DOHH2 (cell line): ENCODE data around the gene EZH1.

ENCODE experiments used
- H3F3A ChIP-seq: fragments of 200-600 bp; sonication (generic), shearing (Covaris generic); 2 replicates; pipeline ENCODE4 v1.6.0; 2016; ENCODE audit warnings: antibody characterized with exemption, mild to moderate bottlenecking; ENCODE audit not compliant: control insufficient read depth, insufficient read depth
- H3K27ac ChIP-seq: fragments of 200-600 bp; sonication (generic); 2 replicates; pipeline ENCODE4 v1.5.1; 2014; ENCODE audit warnings: low read depth, mild to moderate bottlenecking, low read length, moderate library complexity
- H3K27me3 ChIP-seq: fragments of 200-600 bp; sonication (generic); 2 replicates; pipeline ENCODE4 v1.6.1; 2014; ENCODE audit warnings: mild to moderate bottlenecking, low read length, mixed read lengths; ENCODE audit not compliant: control insufficient read depth
- H3K36me3 ChIP-seq: fragments of 200-600 bp; sonication (generic); 2 replicates; pipeline ENCODE4 v1.6.1; 2014; ENCODE audit warnings: mild to moderate bottlenecking, low read length, moderate library complexity, mixed read lengths; ENCODE audit not compliant: control insufficient read depth
- H3K4me1 ChIP-seq: fragments of 200-600 bp; sonication (generic); 2 replicates; pipeline ENCODE4 v1.6.1; 2014; ENCODE audit warnings: mild to moderate bottlenecking, low read length, mixed read lengths; ENCODE audit not compliant: control insufficient read depth
- H3K4me2 ChIP-seq: fragments of 200-600 bp; sonication (generic); 2 replicates; pipeline ENCODE4 v1.6.0; 2014; ENCODE audit warnings: mild to moderate bottlenecking, low read length, moderate library complexity
- H3K4me3 ChIP-seq: fragments of 200-600 bp; sonication (generic); 2 replicates; pipeline ENCODE4 v1.5.1; 2014; ENCODE audit warnings: mild to moderate bottlenecking, low read length, mixed read lengths
- H3K79me2 ChIP-seq: fragments of 200-600 bp; sonication (generic); 2 replicates; pipeline ENCODE4 v1.6.1; 2014; ENCODE audit warnings: mild to moderate bottlenecking, low read length, mixed read lengths; ENCODE audit not compliant: control insufficient read depth
- H3K9me2 ChIP-seq: fragments of 200-600 bp; sonication (generic); replicated peaks from 2 replicates; pipeline ENCODE4 v1.6.1; 2014; ENCODE audit warnings: mild to moderate bottlenecking, low read length, mixed read lengths; ENCODE audit not compliant: control insufficient read depth
- H3K9me3 ChIP-seq: fragments of 200-600 bp; sonication (generic); 2 replicates; pipeline ENCODE4 v1.6.1; 2014; ENCODE audit warnings: antibody characterized with exemption, low read length, mixed read lengths; ENCODE audit not compliant: control insufficient read depth, insufficient read depth
- H4K20me1 ChIP-seq: fragments of 200-600 bp; sonication (generic); 2 replicates; pipeline ENCODE4 v1.6.0; 2014; ENCODE audit warnings: low read depth, mild to moderate bottlenecking, antibody characterized with exemption, low read length, moderate library complexity; ENCODE audit not compliant: control insufficient read depth, insufficient read depth
- EZH2phosphoT487 ChIP-seq: fragments of 200-600 bp; sonication (generic); IDR thresholded peaks from 2 replicates; pipeline ENCODE4 v1.6.1; 2017; ENCODE audit warnings: borderline replicate concordance, mild to moderate bottlenecking, antibody characterized with exemption, low read length, moderate library complexity, mixed read lengths
- TF ChIP-seq, protein P1 (sequence below): fragments of 200-600 bp; sonication (generic); IDR thresholded peaks from one replicate; pipeline ENCODE4 v1.5.1; 2014; ENCODE audit warnings: antibody characterized with exemption, mild to moderate bottlenecking, low read depth, low read length; ENCODE audit not compliant: poor library complexity, severe bottlenecking

EZH1 gene

GRCh38 chr17:42760652-42761581 is 16.1 kb upstream of the EZH1 start, which contains the start of gene RAMP2:
RAMP2 (plus strand) TSS chr17:42761227; CDS start chr17:42761262, 35 bp downstream.
- Histone ChIP-seq H3K4me1 (peaks cover 19% of the 10 kb centered on the region), H3K36me3 (no peaks in the 10 kb centered on the region), H4K20me1 (no peaks in the 10 kb centered on the region), H3K4me2 (no peak within 1 kb of the TSS), H3K79me2 (no peaks in the 10 kb centered on the region), H3K9me2 (no peaks in the 10 kb centered on the region), H3K4me3 (no peak within 1 kb of the TSS), H3F3A (no peaks in the 10 kb centered on the region), H3K9me3 (no peaks in the 10 kb centered on the region), H3K27me3 (peaks cover 35% of the 10 kb centered on the region), H3K27ac (no peak within 1 kb of the TSS)
- TF ChIP-seq EZH2phosphoT487: no peak
- TF ChIP-seq, protein P1, sequence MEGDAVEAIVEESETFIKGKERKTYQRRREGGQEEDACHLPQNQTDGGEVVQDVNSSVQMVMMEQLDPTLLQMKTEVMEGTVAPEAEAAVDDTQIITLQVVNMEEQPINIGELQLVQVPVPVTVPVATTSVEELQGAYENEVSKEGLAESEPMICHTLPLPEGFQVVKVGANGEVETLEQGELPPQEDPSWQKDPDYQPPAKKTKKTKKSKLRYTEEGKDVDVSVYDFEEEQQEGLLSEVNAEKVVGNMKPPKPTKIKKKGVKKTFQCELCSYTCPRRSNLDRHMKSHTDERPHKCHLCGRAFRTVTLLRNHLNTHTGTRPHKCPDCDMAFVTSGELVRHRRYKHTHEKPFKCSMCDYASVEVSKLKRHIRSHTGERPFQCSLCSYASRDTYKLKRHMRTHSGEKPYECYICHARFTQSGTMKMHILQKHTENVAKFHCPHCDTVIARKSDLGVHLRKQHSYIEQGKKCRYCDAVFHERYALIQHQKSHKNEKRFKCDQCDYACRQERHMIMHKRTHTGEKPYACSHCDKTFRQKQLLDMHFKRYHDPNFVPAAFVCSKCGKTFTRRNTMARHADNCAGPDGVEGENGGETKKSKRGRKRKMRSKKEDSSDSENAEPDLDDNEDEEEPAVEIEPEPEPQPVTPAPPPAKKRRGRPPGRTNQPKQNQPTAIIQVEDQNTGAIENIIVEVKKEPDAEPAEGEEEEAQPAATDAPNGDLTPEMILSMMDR: no peak

- H3K79me2 ChIP-seq: no peaks in the 10 kb centered on the region
- H3K36me3 ChIP-seq: no peaks in the 10 kb centered on the region
- H3K4me3 ChIP-seq: no peak overlapping the region
- H3K4me1 ChIP-seq: peaks cover 19% of the 10 kb centered on the region
- H3K27ac ChIP-seq: no peak overlapping the region
- H3F3A ChIP-seq: no peaks in the 10 kb centered on the region
- H3K27me3 ChIP-seq: peaks cover 38% of the 10 kb centered on the region
- no peaks in the 10 kb centered on the region for H3K9me2 ChIP-seq
- H4K20me1 ChIP-seq: no peaks in the 10 kb centered on the region
- TF ChIP-seq, protein P1: no peak
- TF ChIP-seq EZH2phosphoT487: no peak
- no peak overlapping the region for H3K4me2 ChIP-seq
- no peaks in the 10 kb centered on the region for H3K9me3 ChIP-seq
Observed at GRCh38 chr17:42759982-42760651, 15.3 kb upstream of the EZH1 start.

GRCh38 chr17:42754782-42755181 is 9.9 kb upstream of the EZH1 start:
- Histone ChIP-seq H3K4me3 (no peak overlapping the region), H3K9me2 (no peaks in the 10 kb centered on the region), H3K4me1 (peaks cover 6% of the 10 kb centered on the region), H3F3A (no peaks in the 10 kb centered on the region), H3K79me2 (no peaks in the 10 kb centered on the region), H4K20me1 (no peaks in the 10 kb centered on the region), H3K27me3 (peaks cover 23% of the 10 kb centered on the region), H3K4me2 (no peak overlapping the region), H3K27ac (no peak overlapping the region), H3K9me3 (no peaks in the 10 kb centered on the region), H3K36me3 (no peaks in the 10 kb centered on the region)
- TF ChIP-seq, protein P1: no peak
